ENCODE measurements around the gene ZFP36.

The ZFP36 gene, protein sequence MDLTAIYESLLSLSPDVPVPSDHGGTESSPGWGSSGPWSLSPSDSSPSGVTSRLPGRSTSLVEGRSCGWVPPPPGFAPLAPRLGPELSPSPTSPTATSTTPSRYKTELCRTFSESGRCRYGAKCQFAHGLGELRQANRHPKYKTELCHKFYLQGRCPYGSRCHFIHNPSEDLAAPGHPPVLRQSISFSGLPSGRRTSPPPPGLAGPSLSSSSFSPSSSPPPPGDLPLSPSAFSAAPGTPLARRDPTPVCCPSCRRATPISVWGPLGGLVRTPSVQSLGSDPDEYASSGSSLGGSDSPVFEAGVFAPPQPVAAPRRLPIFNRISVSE

DNA sequence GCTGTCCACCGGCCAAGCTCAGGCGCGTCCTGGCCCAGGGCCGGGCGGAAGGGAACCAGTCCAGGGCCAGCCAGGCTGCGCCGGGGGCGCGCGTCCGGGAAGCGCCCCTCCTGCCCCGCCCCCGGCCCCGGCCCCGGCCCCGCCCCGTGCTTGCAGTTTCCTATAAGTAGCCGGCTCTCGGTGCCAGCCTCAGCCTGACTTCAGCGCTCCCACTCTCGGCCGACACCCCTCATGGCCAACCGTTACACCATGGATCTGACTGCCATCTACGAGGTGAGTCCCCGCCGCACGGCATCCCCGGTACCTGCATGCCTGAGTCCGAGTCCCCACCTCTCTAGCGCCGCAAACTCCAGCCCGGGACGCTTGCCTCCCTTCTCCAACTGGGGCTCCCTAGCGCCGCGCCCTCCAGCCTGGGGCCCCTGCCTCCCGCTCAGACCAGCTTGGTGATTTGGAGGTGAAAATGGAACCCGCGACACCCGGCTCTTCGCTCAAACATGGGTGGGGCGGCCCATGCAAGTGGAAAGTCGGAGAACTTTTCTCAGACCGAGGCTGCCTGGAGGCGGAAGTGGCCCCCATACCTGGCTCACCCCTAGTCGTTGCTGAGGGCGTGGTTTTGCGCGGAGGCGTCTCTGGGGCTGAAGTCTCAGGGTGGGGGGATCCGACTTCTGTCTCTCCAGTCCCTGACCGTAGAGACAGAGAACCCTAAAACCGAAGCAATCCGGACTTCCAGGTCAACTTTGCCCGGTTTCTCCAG, at the start of gene ZFP36:
Gene ZFP36, plus strand, starts transcription at position 192 of the 754 bp plus-strand sequence. Its CDS starts 58 bp downstream, at position 250.
- Histone ChIP-seq H3K9ac (ENCODE audit: low read length) (peak within 1 kb of the TSS; percentile 99), H3K4me1 (ENCODE audit: control insufficient read depth, insufficient read depth, low read length) (peaks cover 49% of the 10 kb centered on the region), H3K9me3 (ENCODE audit: control insufficient read depth, low read length) (no peaks in the 10 kb centered on the region), H3K27me3 (ENCODE audit: control insufficient read depth, insufficient read depth, low read length) (no peaks in the 10 kb centered on the region), H3K4me3 (ENCODE audit: low read length) (peak within 1 kb of the TSS; percentile 95), H3K36me3 (ENCODE audit: control insufficient read depth, insufficient read depth, low read length) (peaks cover 14% of the 10 kb centered on the region)

DNA sequence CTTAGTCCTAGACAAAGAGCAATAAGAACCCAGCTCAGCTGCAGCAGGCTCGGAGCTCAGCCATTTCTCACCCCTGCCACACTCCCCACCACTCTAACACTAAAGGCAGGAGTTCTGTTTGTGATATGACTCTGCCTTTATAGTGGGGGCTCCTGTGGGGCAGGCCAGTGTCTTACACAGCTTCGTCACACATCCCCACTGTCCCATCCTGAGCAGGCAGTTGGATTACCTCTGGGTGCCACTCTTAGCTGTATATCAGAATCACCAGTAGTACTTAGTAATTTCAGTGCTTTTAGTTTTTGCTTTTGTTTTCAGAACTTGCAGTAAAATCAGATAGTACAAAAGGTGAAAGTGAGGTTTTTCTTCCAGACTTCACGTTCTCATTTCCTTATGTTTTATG, 47.6 kb upstream of the ZFP36 start:
- H3K4me3 ChIP-seq (ENCODE audit: low read length), result no peak overlapping the region
- H3K9ac ChIP-seq (ENCODE audit: low read length), result no peak overlapping the region
- H3K27me3 ChIP-seq (ENCODE audit: control insufficient read depth, insufficient read depth, low read length), result no peaks in the 10 kb centered on the region
- H3K9me3 ChIP-seq (ENCODE audit: control insufficient read depth, low read length), result no peaks in the 10 kb centered on the region
- H3K4me1 ChIP-seq (ENCODE audit: control insufficient read depth, insufficient read depth, low read length), result peaks cover 15% of the 10 kb centered on the region
- peaks cover 25% of the 10 kb centered on the region for H3K36me3 ChIP-seq (ENCODE audit: control insufficient read depth, insufficient read depth, low read length)

DNA sequence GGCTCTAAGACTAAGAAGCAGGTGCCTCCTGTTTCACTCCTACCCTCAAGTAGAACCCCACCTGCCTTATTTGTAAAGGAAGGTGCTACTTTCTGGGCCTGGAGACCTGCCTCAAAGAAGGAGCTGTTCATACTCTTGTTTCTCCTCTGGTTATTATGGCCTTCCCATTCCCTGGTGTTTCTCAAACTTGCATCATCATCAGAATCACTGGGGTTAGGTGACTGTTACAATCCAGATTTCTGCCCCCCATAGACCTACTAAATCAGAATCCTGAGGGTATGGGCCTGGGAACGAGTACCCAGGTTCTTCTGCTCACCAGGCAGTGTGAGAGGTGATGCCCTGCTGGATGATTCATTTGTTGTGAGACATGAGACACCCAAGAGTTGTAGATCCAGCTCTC, 46.0 kb upstream of the ZFP36 start:
- Histone ChIP-seq H3K9me3 (ENCODE audit: control insufficient read depth, low read length) (no peaks in the 10 kb centered on the region), H3K4me3 (ENCODE audit: low read length) (no peak overlapping the region), H3K9ac (ENCODE audit: low read length) (no peak overlapping the region), H3K27me3 (ENCODE audit: control insufficient read depth, insufficient read depth, low read length) (no peaks in the 10 kb centered on the region), H3K36me3 (ENCODE audit: control insufficient read depth, insufficient read depth, low read length) (peaks cover 21% of the 10 kb centered on the region), H3K4me1 (ENCODE audit: control insufficient read depth, insufficient read depth, low read length) (peaks cover 15% of the 10 kb centered on the region)

DNA sequence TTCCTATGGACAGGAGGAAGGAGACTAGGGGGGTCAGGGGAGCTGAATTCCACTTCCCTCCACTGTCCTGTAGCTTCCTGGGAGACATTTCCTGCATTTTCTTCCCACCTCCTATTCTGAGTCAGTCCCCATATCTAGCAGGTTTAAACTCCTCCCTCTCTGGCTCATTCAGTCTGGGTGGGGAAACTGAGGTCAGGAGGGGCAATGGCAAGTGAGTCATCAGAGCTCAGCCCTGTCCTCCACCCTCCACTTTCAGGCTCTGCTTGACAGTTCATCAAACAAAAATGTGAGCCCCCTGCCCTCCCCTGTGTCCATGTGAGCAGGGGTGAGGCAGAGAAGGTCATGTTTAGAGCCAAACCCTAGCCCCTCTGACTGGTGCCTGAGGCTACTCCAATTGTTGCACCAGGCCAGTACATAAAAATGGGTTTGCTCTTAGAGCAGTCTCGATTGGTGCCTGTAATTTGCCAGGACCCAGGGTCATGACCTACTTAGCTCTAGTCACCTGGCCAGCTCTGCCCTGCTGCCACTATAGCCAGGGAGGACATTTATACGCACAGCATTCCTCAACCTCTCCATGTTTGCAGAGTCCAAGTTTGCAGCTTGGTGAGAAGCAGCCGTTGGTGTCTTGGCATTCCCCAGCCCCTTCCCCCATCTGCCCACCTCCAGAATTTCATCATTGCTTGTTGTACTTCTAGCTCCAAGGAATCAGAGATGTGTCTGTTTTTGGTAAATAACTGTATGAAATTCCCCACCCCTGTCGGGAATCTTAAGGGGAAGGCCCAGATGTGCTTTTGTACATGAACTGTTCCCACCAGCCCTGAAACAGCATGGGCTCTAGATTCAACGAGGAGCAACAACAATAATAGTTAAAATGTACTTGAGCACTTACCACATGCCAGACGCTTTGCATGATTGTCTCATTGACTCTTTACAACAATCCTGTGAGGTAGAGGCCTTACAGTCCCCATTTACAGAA, 43.7 kb upstream of the ZFP36 start:
- H3K9ac ChIP-seq (ENCODE audit: low read length), result no peak overlapping the region
- H3K9me3 ChIP-seq (ENCODE audit: control insufficient read depth, low read length), result no peaks in the 10 kb centered on the region
- H3K4me3 ChIP-seq (ENCODE audit: low read length), result no peak overlapping the region
- H3K4me1 ChIP-seq (ENCODE audit: control insufficient read depth, insufficient read depth, low read length), result peaks cover 15% of the 10 kb centered on the region
- no peaks in the 10 kb centered on the region for H3K27me3 ChIP-seq (ENCODE audit: control insufficient read depth, insufficient read depth, low read length)
- H3K36me3 ChIP-seq (ENCODE audit: control insufficient read depth, insufficient read depth, low read length), result no peaks in the 10 kb centered on the region

DNA sequence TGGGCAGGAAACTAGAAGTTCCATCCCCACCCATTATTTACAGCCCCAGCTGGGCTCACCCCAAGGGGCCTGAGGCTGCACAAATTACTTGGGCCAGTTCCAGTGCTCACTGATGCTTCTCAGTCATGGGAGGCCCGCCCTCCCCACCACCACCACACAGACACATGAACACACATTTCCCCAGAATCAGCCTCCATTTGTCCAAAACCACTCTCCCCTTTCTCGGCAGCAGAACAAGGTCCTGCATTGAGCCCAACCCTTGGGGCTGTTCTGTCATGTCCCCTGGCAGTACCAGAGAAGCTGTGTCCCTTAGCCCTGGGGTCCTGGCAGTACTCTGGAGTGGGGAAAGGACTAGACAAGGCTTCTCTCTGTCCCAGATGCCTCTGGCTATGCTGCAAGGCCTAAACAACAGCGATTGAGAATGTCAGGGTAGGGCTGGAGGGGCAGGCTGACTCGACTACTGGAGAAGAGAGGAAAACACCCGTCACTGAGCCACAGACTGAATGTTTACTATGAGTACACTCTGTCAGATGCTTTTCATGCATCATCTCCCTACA, 42.7 kb upstream of the ZFP36 start:
- H3K4me3 ChIP-seq (ENCODE audit: low read length), result no peak overlapping the region
- H3K9ac ChIP-seq (ENCODE audit: low read length), result no peak overlapping the region

DNA sequence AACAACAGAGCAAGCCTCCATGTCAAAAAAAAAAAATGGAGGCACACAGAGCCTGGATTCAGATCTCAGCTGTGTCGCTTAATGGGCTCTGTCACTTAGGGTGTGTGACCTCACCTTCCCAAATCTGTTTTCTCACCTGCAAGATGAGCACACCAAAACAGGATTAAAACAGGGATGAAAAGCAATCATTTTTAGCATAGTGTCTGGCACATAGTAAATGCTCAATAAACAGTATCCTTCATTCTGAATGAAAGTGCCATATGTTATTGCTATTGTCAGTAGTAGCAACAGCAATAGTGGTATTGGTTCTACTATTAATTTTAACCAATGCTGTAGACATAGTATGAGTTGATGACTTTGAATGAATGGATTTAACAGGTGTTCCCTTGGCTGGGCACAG, 41.1 kb upstream of the ZFP36 start:
- Histone ChIP-seq H3K9me3 (ENCODE audit: control insufficient read depth, low read length) (no peaks in the 10 kb centered on the region), H3K36me3 (ENCODE audit: control insufficient read depth, insufficient read depth, low read length) (peaks cover 2% of the 10 kb centered on the region), H3K4me3 (ENCODE audit: low read length) (no peak overlapping the region), H3K9ac (ENCODE audit: low read length) (no peak overlapping the region), H3K4me1 (ENCODE audit: control insufficient read depth, insufficient read depth, low read length) (peaks cover 15% of the 10 kb centered on the region), H3K27me3 (ENCODE audit: control insufficient read depth, insufficient read depth, low read length) (no peaks in the 10 kb centered on the region)

More for the DNA sequence above, 42.7 kb upstream of the ZFP36 start:
- Histone ChIP-seq H3K4me1 (ENCODE audit: control insufficient read depth, insufficient read depth, low read length) (peaks cover 15% of the 10 kb centered on the region), H3K36me3 (ENCODE audit: control insufficient read depth, insufficient read depth, low read length) (no peaks in the 10 kb centered on the region), H3K9me3 (ENCODE audit: control insufficient read depth, low read length) (no peaks in the 10 kb centered on the region), H3K27me3 (ENCODE audit: control insufficient read depth, insufficient read depth, low read length) (no peaks in the 10 kb centered on the region)

DNA sequence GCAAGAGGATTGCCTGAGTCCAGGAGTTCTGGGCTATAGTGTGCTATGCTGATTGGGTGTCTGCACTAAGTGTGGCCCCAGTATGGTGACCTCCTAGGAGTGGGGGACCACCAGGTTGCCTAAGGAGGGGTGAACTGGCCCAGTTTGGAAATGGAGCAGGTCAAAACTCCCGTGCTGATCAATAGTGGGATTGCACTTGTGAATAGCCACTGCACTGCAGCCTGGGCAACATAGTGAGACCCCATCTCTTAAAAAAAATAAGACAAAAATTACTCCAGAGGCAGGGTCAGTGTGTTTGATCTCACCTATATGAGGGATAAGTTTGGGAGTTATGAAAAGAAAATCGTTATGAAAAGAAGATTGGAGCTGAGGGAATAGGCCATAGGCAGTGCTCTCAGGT, 37.4 kb upstream of the ZFP36 start:
- peaks cover 5% of the 10 kb centered on the region for H3K36me3 ChIP-seq (ENCODE audit: control insufficient read depth, insufficient read depth, low read length)
- no peak overlapping the region for H3K4me3 ChIP-seq (ENCODE audit: low read length)
- no peaks in the 10 kb centered on the region for H3K9me3 ChIP-seq (ENCODE audit: control insufficient read depth, low read length)
- H3K27me3 ChIP-seq (ENCODE audit: control insufficient read depth, insufficient read depth, low read length), result no peaks in the 10 kb centered on the region
- H3K4me1 ChIP-seq (ENCODE audit: control insufficient read depth, insufficient read depth, low read length), result peaks cover 13% of the 10 kb centered on the region
- H3K9ac ChIP-seq (ENCODE audit: low read length), result no peak overlapping the region

DNA sequence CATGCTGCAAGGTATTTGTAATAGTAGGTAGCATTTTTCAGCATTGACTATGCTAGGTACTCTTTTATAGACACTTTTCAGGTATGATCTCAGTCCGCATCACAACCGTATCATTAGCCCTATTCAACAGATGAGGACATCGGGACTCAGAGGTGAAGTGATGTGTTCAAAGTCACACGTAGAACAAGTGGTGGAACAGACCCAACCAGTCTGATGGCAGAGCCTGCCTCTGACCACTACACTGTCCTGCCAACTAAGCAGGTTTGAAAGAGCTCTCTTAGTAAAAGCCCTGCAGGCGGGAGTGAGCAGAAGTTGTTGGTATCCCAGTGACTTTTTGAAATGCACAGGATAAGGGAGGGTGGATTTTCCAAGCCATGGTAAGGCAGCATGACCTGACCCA, 35.9 kb upstream of the ZFP36 start:
- Histone ChIP-seq H3K4me1 (ENCODE audit: control insufficient read depth, insufficient read depth, low read length) (peaks cover 13% of the 10 kb centered on the region), H3K27me3 (ENCODE audit: control insufficient read depth, insufficient read depth, low read length) (no peaks in the 10 kb centered on the region), H3K9ac (ENCODE audit: low read length) (no peak overlapping the region), H3K4me3 (ENCODE audit: low read length) (no peak overlapping the region), H3K36me3 (ENCODE audit: control insufficient read depth, insufficient read depth, low read length) (peaks cover 9% of the 10 kb centered on the region), H3K9me3 (ENCODE audit: control insufficient read depth, low read length) (no peaks in the 10 kb centered on the region)

DNA sequence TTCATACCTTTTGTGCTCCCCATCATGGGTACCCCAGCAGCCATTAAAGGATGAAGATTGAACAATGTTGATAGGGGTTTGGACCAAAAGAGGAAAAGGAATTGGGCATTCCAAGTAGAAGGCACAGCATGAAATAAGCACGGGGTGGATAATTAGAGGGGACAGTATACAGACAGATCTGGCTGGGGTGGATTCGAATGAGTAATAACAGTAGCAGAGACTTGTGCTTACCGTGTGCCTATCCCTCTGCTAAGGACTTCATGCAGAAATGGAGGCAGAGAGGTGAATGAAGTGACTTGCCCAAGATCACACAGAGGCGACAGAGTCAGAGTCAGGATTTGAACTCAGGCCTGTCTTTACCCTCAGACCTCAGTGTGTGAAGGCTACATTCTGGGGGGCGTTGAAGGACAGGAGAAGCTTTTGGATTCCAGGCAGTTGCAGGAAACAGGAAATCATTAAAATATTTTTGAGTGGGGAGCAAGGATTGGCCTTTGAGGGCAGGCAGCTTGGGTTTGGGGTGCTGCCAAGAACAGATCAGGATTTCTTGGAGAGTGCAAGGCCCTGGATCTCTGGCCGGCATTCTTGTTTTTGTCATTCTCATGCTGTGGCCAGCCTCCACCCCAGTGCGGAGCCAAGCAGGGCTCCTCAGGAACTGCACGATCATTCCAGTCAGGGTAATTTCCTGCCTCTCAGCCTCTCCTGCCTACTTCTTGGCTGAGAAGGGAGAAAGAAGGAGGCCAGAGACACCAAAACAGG, 34.4 kb upstream of the ZFP36 start:
- H3K36me3 ChIP-seq (ENCODE audit: control insufficient read depth, insufficient read depth, low read length), result peaks cover 21% of the 10 kb centered on the region
- peaks cover 13% of the 10 kb centered on the region for H3K4me1 ChIP-seq (ENCODE audit: control insufficient read depth, insufficient read depth, low read length)
- no peak overlapping the region for H3K4me3 ChIP-seq (ENCODE audit: low read length)
- H3K9ac ChIP-seq (ENCODE audit: low read length), result peak overlapping the region; percentile 18
- no peaks in the 10 kb centered on the region for H3K27me3 ChIP-seq (ENCODE audit: control insufficient read depth, insufficient read depth, low read length)
- no peaks in the 10 kb centered on the region for H3K9me3 ChIP-seq (ENCODE audit: control insufficient read depth, low read length)

DNA sequence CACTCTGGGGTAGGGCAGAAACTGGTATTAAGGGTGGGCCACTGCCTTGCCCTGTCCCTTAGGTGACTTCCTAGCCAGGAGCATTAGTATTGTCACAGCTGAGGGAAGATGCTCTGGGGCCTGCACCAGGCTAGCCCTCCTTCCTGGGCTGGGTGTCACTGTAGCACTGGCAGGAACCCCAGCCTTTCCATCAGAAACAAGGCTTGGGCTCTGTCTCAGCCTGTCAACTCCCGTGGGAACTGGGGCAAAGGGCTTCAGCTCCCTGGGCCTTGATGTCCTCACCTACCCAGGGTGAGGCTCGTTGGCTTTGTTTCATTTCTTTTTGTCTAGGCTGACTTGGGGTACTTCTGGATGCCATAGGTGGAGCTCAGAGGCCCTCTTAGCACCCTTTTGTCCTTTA, 33.7 kb upstream of the ZFP36 start:
- Histone ChIP-seq H3K9me3 (ENCODE audit: control insufficient read depth, low read length) (no peaks in the 10 kb centered on the region), H3K9ac (ENCODE audit: low read length) (peak overlapping the region; percentile 18), H3K4me3 (ENCODE audit: low read length) (no peak overlapping the region), H3K27me3 (ENCODE audit: control insufficient read depth, insufficient read depth, low read length) (no peaks in the 10 kb centered on the region), H3K36me3 (ENCODE audit: control insufficient read depth, insufficient read depth, low read length) (peaks cover 28% of the 10 kb centered on the region), H3K4me1 (ENCODE audit: control insufficient read depth, insufficient read depth, low read length) (peaks cover 13% of the 10 kb centered on the region)

DNA sequence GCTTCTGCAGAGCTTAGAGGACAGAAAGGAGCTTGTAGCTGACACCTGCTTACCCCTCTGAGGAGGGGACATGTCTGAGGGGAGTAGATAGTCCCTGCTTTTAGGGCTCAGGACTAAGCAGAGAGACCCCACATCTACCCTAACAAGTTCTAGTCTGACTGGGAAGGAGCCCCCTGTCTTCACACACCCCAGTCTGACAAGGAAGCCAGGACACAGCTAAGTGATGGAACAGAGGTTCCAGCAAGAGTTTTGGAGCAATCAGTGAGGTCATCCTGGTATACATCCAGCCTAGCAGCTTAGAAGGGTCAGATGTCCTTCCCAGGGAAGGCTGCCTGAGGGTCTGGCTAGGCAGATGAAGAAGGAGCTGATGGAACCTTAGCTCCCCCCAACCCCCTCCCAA, 30.7 kb upstream of the ZFP36 start:
- Histone ChIP-seq H3K36me3 (ENCODE audit: control insufficient read depth, insufficient read depth, low read length) (peaks cover 40% of the 10 kb centered on the region), H3K4me1 (ENCODE audit: control insufficient read depth, insufficient read depth, low read length) (peaks cover 13% of the 10 kb centered on the region), H3K9me3 (ENCODE audit: control insufficient read depth, low read length) (no peaks in the 10 kb centered on the region), H3K9ac (ENCODE audit: low read length) (no peak overlapping the region), H3K27me3 (ENCODE audit: control insufficient read depth, insufficient read depth, low read length) (no peaks in the 10 kb centered on the region), H3K4me3 (ENCODE audit: low read length) (no peak overlapping the region)

Data from mucosa of stomach (tissue), 1 donor.